ENCODE measurements around the gene SPCS3.
"Not testable (repeated sequence)": the region's sequence is repeated elsewhere in the genome, so short reads cannot be mapped to it uniquely, and the experiment has no call there.

Gene SPCS3

DNA sequence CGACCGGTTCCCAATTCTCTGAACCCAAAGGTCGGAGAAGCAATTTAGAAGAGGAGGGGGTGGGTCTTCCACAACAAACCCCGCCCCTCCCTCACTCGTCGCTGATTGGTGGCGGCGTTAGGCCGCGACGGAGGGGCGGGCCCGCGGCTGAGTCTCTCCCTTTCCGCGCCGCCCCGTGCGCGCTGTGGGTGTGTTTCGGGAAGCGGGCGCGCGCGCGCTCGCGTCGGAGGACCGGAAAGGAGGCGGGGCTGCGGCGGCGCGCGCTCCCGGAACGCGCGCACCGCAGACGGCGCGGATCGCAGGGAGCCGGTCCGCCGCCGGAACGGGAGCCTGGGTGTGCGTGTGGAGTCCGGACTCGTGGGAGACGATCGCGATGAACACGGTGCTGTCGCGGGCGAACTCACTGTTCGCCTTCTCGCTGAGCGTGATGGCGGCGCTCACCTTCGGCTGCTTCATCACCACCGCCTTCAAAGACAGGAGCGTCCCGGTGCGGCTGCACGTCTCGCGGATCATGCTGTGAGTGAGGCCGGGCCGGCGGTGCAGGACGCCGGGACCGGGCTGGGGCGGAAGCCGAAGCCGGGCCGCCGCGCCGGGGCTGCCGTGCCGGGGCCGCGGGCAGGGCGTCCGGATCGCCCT, at the start of gene SPCS3:
TSS of gene SPCS3 (plus strand) at position 263 of the 636 bp plus-strand sequence. CDS start at position 374, 111 bp downstream.
- peak; percentile 54 to 97 (median 90) for DNase-seq

DNA sequence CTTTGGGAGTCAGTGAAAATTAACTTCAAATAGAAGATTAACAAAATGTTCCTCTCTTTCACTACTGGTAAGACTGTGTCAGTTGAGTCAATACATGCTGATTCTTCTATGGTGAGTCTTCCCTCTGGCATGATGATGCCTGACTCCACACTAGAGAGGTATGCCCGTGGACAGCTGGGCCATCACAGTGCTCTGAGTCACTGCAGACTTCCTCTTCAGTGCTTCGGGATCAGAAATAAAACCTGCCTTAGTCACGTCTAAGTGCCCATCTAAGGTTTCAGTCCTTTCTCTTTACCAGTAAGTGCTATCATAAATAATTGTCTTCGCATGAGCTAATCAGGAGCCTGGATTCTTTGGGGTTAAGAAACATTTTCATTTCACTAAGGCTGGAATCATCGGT, 49.1 kb upstream of the SPCS3 start:
- DNase-seq = no peak

DNA sequence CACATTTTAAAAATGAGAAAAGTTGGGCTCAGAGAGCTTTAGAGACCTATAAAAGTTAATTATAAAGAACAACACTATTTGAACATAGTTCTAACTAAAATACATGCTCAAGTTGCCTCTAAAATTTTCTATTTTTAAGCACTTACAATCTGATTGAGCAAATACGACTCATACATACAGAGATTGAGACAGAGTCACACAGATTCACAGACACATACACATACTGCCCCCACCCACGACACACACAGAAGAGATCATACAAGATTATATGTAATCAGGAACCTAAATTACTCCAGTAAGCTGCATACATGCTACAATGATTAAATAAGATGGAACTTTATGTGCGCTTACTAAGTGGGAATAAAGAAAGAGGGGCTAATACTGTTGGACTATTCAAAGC, 48.0 kb upstream of the SPCS3 start:
- DNase-seq = no peak

DNA sequence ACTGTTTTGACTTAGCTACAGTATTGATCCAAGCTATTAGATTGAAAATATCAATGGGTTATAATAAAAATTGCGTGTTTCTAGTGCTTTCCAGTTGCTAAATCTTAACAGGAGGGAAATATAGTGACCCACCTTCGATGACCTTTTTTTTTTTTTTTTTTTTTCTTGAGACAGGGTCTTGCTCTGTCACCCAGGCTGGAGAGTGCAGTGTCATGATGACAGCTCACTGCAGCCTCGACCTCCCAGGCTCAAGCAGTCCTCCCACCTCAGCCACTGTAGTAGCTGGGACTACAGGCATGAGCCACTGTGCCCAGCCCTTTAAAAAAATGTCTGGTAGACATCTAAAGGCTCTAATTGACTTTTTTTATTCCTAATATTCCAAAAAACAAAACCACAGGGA, 47.0 kb upstream of the SPCS3 start:
- DNase-seq = no peak

DNA sequence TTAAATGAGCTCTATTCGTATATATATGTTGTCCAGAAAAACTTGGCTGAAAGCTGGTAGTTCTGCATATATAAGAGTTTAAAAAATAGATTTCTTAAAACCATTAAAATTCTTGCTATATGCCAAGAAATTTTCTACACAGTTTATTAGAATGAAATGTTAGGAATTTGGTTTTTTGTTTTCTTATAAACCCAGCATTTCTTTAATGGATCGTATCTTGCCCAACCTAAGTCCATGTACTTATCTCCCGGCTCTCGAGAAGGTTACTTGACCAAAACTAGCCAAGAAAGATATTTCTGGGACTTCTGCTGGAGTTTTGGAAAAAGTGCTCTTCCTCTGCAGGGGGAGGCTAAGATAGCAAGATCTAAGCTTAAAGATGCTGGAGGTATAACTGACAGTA, 46.0 kb upstream of the SPCS3 start:
- no peak for DNase-seq

DNA sequence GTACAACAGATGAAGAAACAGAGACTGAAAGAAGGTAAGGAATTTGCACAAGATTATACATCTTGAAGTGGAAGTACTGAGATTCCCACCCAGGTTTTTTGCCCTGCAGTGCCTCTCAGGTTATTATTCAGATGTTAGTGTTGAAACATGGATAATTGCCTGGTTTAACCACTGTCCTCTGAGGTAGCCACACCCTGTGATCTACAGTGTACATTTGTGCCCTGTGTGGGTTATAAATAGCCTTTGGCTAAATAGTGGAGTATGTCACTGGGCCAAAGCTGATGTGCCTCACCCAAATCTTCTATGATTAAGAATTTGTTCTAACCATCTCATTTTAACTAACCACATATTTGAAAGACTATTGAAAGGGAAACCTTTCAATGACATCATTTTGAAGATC, 45.3 kb upstream of the SPCS3 start:
- DNase-seq = no peak

DNA sequence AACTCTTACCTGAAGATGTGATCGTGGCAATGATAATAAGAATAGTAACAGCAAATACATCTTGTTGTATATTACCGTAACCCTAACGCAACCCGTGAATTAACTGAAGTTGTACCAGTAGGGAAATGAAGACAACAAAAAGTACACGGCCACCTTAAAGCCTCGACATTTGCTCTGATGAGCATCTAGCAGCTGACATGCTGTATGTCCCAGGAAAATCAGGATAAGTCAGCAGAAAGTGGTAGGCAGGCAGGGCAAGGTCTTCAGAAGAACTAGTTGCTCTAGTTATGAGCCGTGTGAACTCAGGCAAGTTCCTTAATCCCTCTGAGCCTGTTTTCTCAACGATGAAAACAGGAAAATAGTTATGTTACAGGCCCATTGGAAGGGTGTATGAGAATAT, 43.1 kb upstream of the SPCS3 start:
- DNase-seq = no peak

DNA sequence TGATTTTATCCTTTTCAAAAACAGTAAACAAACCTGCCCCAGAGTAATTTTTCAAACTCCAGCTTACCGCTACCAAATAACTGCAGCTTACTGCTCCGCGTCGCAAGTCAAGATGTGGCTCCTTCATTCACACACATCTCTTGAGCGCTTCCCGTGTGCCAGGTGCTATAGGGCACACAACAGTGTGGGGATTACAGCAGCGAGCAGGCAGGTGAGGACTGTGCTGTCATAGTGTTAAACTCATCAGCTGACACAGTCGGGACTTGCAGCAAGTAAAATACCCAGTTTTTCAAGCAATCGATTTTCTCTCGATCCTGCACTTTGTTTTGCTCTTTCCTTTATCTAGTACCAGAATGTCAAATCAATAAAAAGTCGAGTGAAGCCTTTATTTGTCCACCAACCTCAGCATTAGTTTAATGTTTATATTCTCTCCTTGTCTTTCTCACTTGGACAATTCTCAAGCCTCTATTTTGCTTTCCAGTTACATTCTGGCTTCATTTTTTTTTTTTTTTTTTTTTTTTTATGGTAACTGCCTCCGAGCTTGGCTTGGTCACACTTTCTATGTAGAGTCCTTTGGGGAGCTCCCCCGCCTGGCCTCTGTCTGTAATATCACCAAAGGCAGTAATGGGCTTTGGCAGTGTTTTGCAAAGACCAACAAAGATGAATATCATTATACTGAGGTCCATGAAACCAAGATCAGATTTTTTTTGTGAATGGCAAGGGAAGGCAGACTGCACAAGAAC, 42.4 kb upstream of the SPCS3 start:
- peak in 30 of 51 donors; percentile 0 to 55 (median 14) for DNase-seq

DNA sequence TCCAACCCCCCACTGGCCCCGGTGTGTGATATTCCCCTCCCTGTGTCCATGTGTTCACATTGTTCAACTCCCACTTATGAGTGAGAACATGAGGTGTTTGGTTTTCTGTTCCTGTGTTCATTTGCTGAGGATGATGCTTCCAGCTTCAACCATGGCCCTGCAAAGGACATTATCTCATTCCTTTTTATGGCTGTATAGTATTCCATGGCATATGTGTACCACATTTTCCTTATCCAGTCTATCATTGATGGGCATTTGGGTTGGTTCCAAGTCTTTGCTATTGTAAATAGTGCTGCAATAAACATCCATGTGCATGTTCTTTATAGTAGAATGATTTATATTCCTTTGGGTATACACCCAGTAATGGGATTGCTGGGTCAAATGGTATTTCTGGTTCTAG, 40.2 kb upstream of the SPCS3 start:
- DNase-seq = not testable (repeated sequence)

DNA sequence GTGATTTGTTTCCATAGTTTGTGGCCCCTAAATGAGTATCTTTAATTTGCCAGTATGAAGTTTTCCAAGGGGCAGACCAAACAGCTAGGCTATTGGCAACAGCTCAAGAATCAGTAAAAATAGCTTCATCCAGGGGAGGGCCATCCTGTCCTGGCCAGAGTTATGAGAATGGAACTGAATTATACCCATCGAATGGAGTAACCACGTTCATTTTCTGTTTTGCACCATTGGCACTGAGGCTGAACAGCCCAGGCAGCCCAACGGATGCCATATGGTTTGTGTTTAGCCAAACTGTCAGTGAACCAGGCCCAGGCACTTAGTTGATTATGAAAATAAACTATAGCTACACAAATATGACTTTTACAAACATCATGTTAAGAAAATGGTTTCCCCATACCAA, 33.0 kb upstream of the SPCS3 start:
- DNase-seq = no peak

DNA sequence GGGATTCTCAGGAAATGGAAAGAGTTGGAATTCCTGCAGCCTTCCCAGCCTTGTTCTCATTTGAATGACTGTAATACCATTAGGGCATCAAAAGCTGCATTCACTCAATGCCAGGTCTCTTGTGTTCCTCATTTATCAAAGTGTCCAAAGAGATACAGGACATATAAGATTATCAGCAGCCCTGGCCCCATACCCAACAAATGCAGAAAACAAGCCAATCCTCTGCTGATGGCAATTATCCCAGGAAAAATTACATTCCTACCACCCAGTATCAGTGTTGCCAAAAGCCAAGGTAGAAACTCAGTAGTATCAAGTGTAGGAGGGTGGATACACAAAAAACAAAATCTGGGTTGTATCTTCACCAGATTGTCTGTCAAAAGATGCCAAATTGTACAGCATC, 32.2 kb upstream of the SPCS3 start:
- DNase-seq = no peak

DNA sequence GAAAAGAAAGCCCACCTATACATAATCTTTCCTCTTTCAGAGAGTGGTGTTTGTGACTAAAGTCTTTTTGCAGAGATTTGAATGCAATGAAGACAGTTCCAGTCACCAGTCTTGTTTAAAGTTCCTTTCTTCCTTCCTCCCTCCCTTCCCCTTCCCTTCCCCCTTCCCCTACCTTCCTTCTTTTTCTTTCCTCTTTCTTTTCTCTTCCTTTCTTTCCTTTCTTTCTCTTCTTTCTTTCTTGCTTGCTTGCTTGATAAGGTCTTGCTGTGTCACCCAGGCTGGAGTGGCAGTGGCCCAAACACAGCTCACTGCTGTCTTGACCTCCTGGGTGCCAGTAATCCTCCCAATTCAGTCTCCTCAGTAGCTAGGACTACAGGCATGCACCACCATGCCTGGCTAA, 31.7 kb upstream of the SPCS3 start:
- DNase-seq = no peak

DNA sequence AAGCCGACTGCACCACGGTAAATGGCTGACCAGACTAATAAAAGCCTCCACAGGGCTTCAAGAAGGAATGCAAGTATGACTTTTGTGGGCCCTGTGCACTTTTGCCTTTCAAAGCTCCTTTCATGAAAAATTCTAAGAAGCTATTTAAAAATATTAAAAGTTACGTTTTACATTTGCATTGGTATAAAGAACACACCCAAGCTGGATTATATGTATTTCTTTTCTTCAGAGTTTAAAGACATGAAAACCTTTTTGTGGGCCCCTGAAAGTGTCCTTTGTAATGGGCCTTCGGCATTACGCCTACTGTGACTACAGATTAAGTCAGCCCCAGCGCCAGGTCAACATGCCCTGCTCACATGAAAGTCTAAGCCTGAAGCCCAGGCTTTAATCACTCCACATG, 30.2 kb upstream of the SPCS3 start:
- DNase-seq = no peak

DNA sequence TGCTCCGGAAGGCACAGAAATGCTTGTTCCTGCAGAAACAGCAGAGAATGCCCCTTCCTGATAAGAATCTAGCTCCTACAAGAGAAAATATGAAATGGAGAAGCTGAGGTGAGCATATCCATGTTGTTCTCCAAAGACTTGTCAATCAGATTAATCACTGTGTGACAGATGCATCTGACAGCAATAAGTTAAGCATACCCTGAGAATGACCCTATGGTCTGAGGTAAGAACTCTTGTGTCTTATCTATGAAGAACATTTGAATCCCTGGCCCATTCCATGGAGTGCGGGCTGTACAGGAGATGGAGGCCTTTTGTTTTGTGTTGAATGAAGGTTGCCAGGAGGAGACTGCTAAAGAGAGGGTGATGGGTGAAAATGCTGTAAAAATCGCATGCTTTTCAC, 29.2 kb upstream of the SPCS3 start:
- DNase-seq = no peak

DNA sequence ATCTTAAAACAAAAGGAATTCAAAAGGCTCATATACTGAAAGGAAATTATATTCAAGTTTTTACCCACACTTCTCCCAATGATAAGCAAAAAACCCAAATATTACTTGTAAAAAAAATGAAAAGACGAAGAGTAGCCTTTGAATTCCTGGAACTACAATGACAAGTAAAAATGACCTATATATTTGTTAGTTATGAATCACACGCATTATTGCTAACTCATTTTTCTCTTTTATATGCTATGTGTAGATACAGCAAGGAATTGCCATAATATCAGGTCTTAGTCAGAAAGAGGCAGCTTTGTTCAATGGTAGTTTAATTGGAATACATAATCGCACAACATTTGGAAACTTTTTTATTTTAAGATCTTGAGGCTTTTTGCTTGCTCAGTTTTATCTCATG, 28.0 kb upstream of the SPCS3 start:
- no peak for DNase-seq

DNA sequence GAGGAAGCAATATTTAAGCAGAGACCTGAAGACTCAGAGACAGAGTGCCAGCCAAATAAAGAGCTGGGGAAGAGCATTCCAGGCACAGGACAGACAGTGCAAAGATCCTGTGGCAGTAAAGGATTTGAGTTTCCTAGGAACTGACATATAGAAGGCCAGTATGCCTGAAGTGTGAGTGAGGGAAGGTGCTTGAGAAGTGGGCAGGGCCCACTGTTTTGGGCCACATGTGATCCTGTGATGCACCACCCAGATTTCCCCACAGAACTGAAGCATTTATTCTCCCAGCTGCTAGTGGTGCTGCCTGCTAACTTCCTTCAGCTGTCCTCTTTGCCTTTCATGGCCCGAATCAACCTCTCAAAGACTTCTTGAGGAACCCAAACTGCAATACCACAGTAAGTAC, 26.8 kb upstream of the SPCS3 start:
- no peak for DNase-seq

DNA sequence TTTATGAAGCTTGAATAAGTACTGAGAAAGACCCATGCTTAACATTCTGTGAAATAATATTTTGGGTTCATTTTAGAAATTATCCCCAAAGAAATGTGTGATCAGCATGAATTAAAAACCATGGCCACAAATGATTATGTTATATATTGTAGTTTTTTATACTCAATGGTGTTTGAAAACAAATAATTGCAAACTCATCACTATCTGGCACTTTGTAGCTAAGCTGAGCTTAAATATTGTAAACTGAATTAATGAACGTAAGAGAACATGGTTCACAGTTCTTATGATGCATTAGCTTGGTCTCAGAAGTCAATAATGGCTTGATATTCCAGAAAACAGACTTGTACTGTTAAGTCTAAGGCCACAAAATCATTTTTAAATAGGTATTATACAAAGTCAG, 26.1 kb upstream of the SPCS3 start:
- no peak for DNase-seq

DNA sequence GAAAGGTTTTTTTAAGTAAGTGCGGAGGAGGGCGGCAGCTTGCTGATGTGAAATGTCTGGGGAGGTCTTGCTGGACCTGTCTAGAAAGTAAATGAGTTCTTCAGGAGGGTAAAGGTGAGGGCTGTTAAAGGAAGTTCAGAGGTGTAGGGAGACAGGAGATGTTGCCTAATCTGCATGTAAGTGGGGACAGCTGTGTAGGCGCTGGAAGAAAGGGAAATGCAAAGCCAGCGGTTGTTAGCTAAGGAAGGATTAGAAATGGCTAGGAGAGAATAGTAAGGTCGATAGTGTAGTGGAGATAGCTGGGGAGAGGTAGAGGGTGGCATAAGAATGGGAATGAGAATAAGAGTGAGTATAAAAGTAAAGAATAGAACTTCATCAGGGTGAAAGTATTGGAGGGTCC, 23.9 kb upstream of the SPCS3 start:
- DNase-seq = not testable (repeated sequence)

DNA sequence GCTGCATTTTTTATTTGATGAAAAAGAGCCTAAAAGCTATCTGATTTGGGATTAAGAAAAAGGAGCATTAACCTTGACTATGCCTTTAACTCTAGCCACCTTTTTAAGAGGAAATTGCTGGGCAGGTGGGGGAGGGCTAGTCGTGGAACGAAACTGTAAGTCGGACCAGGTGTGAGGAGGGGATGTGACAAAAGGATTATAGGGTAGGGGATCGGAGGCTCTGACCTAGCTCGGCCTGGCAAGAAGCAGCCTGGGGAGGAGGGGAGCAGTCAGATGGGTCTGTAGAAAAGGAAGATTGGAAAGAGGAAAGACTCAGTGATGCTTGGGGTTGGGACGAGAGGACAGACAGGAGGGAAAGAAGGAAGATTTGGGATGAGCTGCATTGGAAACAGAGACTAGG, 21.1 kb upstream of the SPCS3 start:
- DNase-seq = no peak

DNA sequence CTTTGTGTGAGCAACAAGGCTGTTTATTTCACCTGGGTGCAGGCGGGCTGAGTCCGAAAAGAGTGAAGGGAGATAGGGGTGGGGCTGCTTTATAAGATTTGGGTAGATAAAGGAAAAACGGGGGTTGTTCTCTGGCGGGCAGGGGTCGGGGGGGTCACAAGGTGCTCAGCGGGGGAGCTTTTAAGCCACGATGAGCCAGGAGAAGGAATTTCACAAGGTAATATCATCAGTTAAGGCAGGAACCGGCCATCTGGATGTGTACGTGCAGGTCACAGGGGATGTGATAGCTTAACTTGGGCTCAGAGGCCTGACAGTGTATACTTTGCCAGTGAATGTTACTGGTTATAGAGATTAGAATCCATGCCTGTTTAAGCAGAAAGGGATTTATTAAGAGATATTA, 19.7 kb upstream of the SPCS3 start:
- DNase-seq = no peak

DNA sequence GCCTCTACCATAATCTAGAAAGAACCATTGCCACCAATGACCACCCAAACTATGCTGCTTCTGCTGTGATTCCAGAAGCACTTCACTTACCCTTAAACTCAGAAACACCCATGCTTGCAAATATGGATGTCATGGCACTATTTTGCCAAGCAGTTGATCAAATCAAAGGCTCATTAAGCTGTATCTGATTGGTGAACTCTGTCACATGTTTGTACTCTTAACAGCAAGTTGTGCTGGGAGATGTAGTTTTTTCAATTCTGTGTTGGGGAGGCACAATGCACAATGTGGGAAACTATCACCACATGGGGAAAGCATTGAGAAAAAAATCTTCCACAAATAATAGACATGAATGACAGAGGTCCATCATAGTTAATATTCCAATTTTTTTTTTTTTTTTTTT, 19.2 kb upstream of the SPCS3 start:
- no peak for DNase-seq

DNA sequence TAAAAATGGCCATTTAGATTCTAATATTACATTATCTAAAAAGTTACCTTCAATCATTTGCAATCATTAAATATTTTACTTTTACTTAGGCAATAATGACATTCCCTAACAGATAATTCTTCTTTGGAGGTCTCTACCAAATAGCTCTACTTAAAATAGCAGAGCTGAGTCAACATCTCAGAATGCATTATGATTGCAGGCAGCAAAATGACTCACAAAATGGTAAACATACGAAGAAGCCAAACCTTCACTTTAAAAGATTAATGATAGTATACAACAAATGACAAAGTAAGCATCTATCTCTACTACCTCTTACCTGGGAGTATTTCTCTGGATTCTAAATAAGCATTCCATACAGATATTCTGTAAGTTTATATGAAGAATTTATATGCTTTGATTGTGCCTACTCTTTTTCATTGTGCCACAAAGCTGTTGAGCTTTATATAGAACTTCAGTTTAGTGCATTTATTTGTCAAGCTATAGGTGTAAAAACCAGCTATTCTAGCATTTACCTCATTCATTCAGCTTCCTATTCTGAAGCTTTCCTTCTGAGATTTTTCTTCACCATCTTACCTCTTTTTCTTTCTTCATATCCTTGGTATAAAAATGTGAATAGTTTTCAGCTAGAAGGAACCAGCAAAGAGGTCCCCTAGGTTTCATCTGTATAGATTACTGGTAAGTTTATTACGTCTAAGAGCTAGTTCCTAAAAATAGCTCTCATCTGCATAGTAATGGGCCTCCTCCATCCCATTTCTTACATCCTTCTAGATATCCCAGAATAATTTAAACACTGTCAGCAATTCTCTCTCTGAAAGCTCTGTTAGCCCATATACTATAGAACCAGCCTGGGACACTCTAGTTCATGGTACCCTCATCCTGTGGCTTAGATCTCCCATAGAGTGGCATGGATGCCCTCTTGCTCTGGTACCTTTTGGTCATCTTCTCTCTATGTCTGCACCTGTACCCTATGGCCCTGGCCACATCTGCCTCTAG, 17.2 kb upstream of the SPCS3 start:
- no peak for DNase-seq

All from hypothalamus (tissue), 51 donors.